HEK293T (cell line): ENCODE results near the gene COLEC11.

ENCODE experiments used
- CTBP1 ChIP-seq: fragments of 450-650 bp; IDR thresholded peaks from 2 replicates; pipeline ENCODE4 v1.6.1; 2016; ENCODE audit warnings: borderline replicate concordance
- ELF4 ChIP-seq: fragments of 450-650 bp; IDR thresholded peaks from 2 replicates; pipeline ENCODE4 v1.6.1; 2017; ENCODE audit warnings: antibody characterized with exemption
- FOXM1 ChIP-seq: fragments of 450-650 bp; IDR thresholded peaks from 2 replicates; pipeline ENCODE4 v1.6.1; 2017; ENCODE audit warnings: mild to moderate bottlenecking, borderline replicate concordance
- HDGF ChIP-seq: fragments of 450-650 bp; IDR thresholded peaks from 2 replicates; pipeline ENCODE4 v1.6.1; 2017; ENCODE audit warnings: antibody characterized with exemption, borderline replicate concordance
- L3MBTL2 ChIP-seq: fragments of 450-650 bp; conservative IDR thresholded peaks from 2 replicates; pipeline ENCODE4 v1.6.1; 2016; ENCODE audit warnings: mild to moderate bottlenecking
- SUZ12 ChIP-seq: fragments of 450-650 bp; IDR thresholded peaks from 2 replicates; pipeline ENCODE4 v1.6.1; 2016; ENCODE audit warnings: mild to moderate bottlenecking
- TARDBP ChIP-seq: fragments of 450-650 bp; IDR thresholded peaks from 2 replicates; pipeline ENCODE4 v1.6.1; 2016
- ZNF384 ChIP-seq: fragments of 450-650 bp; IDR thresholded peaks from 2 replicates; pipeline ENCODE4 v1.6.1; 2016

- no peak for TF ChIP-seq ELF4
- no peak for TF ChIP-seq L3MBTL2
- TF ChIP-seq CTBP1 = no peak
- no peak for TF ChIP-seq HDGF
- TF ChIP-seq FOXM1 = no peak
- no peak for TF ChIP-seq TARDBP
- no peak for TF ChIP-seq SUZ12
- TF ChIP-seq ZNF384 = no peak
Observed at GRCh38 chr2:3588084-3588483, 6.8 kb upstream of the COLEC11 start.
